ENCODE data around the gene MPP7.

The MPP7 gene

GRCh38 chr10:28304032-28304571 lies 1.2 kb upstream of the MPP7 start:
- no peak for DNase-seq

GRCh38 chr10:28302012-28302637 lies 739 bp downstream of the MPP7 start:
- DNase-seq: no peak

GRCh38 chr10:28300027-28300426 lies 2.8 kb downstream of the MPP7 start:
- no peak for DNase-seq

GRCh38 chr10:28298951-28299350 lies 3.9 kb downstream of the MPP7 start:
- DNase-seq: no peak

GRCh38 chr10:28296023-28296422 lies 6.8 kb downstream of the MPP7 start:
- DNase-seq: no peak

- DNase-seq: no peak
Observed at GRCh38 chr10:28295336-28295735, 7.5 kb downstream of the MPP7 start.

GRCh38 chr10:28294809-28295208 lies 8.1 kb downstream of the MPP7 start:
- no peak for DNase-seq

- no peak for DNase-seq
Observed at GRCh38 chr10:28294169-28294532, 8.7 kb downstream of the MPP7 start.

- DNase-seq: no peak
Observed at GRCh38 chr10:28293236-28294168, 9.4 kb downstream of the MPP7 start.

- no peak for DNase-seq
Observed at GRCh38 chr10:28291881-28292297, 11.0 kb downstream of the MPP7 start.

- DNase-seq: no peak
Observed at GRCh38 chr10:28285816-28286215, 17.0 kb downstream of the MPP7 start.

GRCh38 chr10:28284126-28284525 lies 18.7 kb downstream of the MPP7 start:
- no peak for DNase-seq

- no peak for DNase-seq
Observed at GRCh38 chr10:28283251-28283650, 19.6 kb downstream of the MPP7 start.

- DNase-seq: no peak
Observed at GRCh38 chr10:28282336-28282735, 20.5 kb downstream of the MPP7 start.

- DNase-seq: no peak
Observed at GRCh38 chr10:28281726-28282315, 21.0 kb downstream of the MPP7 start.

- no peak for DNase-seq
Observed at GRCh38 chr10:28280652-28281051, 22.2 kb downstream of the MPP7 start.

- no peak for DNase-seq
Observed at GRCh38 chr10:28279878-28280277, 23.0 kb downstream of the MPP7 start.

- no peak for DNase-seq
Observed at GRCh38 chr10:28278842-28279241, 24.0 kb downstream of the MPP7 start.

GRCh38 chr10:28276384-28276783 lies 26.5 kb downstream of the MPP7 start:
- DNase-seq: no peak

GRCh38 chr10:28274475-28274874 lies 28.4 kb downstream of the MPP7 start:
- no peak for DNase-seq

GRCh38 chr10:28273343-28273742 lies 29.5 kb downstream of the MPP7 start:
- no peak for DNase-seq

GRCh38 chr10:28269842-28270456 lies 32.9 kb downstream of the MPP7 start:
- DNase-seq: no peak

Measured in CD4-positive, alpha-beta T cell treated with Interferon gamma for 1 hour (primary cell).